ENCODE data around the gene MLH1. TPM values are rescaled to one million over a fixed set of nuclear protein-coding genes. Genes with fewer than 3 reads are reported as not detected.

MLH1 gene
- total RNA-seq, 1 donor from 2014 or later = 42.9 TPM

DNA sequence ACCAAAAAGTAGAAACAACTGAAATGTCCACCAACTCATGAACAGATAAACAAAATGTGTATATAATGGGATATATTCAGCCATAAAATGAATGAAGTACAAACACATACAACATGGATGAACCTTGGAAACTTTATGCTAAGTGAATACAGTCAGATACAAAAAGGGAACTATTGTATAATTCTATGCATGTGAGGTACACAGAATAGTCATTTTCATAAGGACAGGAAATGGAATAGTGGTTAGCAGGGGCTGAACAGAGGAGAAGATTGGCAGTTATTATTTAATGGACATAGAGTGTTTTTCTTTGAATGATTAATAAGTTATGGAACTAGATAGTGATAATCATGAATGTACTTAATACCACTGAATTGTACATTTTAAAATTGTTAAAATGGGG lies 28.5 kb upstream of the MLH1 start:
- TF ChIP-seq CTCF (IDR thresholded peaks at IDR 0.05; ENCODE audit: unreplicated experiment) = no peak
- no peak for DNase-seq (ENCODE audit: low spot score)
- Mint-ChIP-seq H3K9me3 (ENCODE audit: unreplicated experiment) (no peaks in the 10 kb centered on the region), H3K4me3 (ENCODE audit: unreplicated experiment) (no peak overlapping the region), H3K27me3 (ENCODE audit: unreplicated experiment) (no peaks in the 10 kb centered on the region), H3K27ac (ENCODE audit: unreplicated experiment) (no peak overlapping the region), H3K4me1 (ENCODE audit: unreplicated experiment) (peaks cover 8% of the 10 kb centered on the region), H3K36me3 (ENCODE audit: low read depth, unreplicated experiment) (no peaks in the 10 kb centered on the region)

- no peak for TF ChIP-seq CTCF (IDR thresholded peaks at IDR 0.05; ENCODE audit: unreplicated experiment)
- no peak overlapping the region for H3K27ac Mint-ChIP-seq (ENCODE audit: unreplicated experiment)
- peaks cover 11% of the 10 kb centered on the region for H3K4me1 Mint-ChIP-seq (ENCODE audit: unreplicated experiment)
- no peaks in the 10 kb centered on the region for H3K27me3 Mint-ChIP-seq (ENCODE audit: unreplicated experiment)
- no peak overlapping the region for H3K4me3 Mint-ChIP-seq (ENCODE audit: unreplicated experiment)
- no peaks in the 10 kb centered on the region for H3K9me3 Mint-ChIP-seq (ENCODE audit: unreplicated experiment)
- DNase-seq (ENCODE audit: low spot score) = no peak
- no peaks in the 10 kb centered on the region for H3K36me3 Mint-ChIP-seq (ENCODE audit: low read depth, unreplicated experiment)
These were observed 27.9 kb upstream of the MLH1 start for GRCh38 chr3:36965440-36965839.

DNA sequence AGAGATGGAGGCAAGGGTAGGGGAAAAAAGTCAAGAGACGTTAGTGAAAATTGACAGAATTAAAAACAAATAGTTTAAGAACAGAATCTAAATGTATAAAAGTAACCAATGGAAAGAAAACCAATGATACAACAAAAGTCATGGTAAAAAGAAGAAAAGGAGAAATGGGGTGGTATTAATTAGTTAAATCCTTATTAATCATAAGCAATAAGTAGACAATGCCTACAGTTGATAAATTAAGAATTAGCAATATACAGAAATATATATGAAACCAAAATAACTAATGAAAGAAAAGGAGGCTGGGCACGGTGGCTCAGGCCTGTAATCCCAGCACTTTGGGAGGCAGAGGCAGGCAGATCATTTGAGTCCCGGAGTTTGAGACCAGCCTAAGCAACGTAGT lies 24.2 kb upstream of the MLH1 start:
- Mint-ChIP-seq H3K4me3 (ENCODE audit: unreplicated experiment) (no peak overlapping the region), H3K27me3 (ENCODE audit: unreplicated experiment) (peaks cover 4% of the 10 kb centered on the region), H3K9me3 (ENCODE audit: unreplicated experiment) (no peaks in the 10 kb centered on the region), H3K27ac (ENCODE audit: unreplicated experiment) (peak overlapping the region; percentile 27), H3K4me1 (ENCODE audit: unreplicated experiment) (peaks cover 15% of the 10 kb centered on the region), H3K36me3 (ENCODE audit: low read depth, unreplicated experiment) (no peaks in the 10 kb centered on the region)
- DNase-seq (ENCODE audit: low spot score) = no peak
- no peak for TF ChIP-seq CTCF (IDR thresholded peaks at IDR 0.05; ENCODE audit: unreplicated experiment)

DNA sequence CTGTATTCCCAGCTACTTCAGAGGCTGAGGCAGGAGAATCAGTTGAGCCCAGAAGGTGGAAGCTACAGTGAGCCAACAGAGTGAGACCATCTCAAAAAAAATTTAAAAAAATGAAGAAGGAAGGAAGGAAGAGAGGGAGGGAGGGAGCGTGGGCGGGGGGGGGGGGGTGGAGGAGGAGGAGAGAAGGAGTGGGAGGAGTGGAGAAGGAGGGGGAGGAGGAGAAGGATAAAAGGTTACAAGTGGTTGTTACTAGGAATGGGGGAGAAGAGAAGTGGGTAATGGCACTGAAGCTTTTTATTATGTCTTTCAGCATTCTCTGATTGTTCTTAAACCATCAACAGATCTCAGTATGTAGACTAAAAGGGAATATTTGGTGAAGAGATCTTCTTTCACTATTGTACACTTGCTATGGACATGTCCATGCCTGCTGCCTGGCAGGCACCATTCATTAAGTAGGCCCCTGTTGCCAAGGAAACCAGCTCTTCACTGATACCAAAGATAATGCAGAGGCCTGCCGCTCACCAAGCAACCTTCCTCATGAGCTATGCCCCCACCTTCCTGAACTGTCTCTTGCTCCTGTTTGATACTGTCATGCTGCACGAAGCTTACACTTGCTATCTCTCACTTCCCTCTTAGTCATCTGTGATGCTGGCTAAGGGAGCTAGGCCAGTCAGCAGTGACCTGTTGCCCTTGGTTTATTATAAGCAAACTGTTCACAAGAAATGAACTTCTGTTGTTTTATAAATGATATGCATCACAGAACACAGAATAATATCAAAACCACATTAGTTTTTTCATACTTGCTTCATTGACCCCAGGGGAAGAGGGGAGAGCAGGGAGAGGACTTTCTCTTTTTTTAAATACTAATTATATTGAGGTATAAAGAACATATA lies 23.5 kb upstream of the MLH1 start:
- no peaks in the 10 kb centered on the region for H3K9me3 Mint-ChIP-seq (ENCODE audit: unreplicated experiment)
- peaks cover 15% of the 10 kb centered on the region for H3K4me1 Mint-ChIP-seq (ENCODE audit: unreplicated experiment)
- no peak for TF ChIP-seq CTCF (IDR thresholded peaks at IDR 0.05; ENCODE audit: unreplicated experiment)
- H3K36me3 Mint-ChIP-seq (ENCODE audit: low read depth, unreplicated experiment) = no peaks in the 10 kb centered on the region
- no peak overlapping the region for H3K4me3 Mint-ChIP-seq (ENCODE audit: unreplicated experiment)
- DNase-seq (ENCODE audit: low spot score) = peak; percentile 18
- H3K27me3 Mint-ChIP-seq (ENCODE audit: unreplicated experiment) = peaks cover 4% of the 10 kb centered on the region
- H3K27ac Mint-ChIP-seq (ENCODE audit: unreplicated experiment) = peak overlapping the region; percentile 36

- Mint-ChIP-seq H3K27me3 (ENCODE audit: unreplicated experiment) (peaks cover 4% of the 10 kb centered on the region), H3K4me3 (ENCODE audit: unreplicated experiment) (no peak overlapping the region), H3K27ac (ENCODE audit: unreplicated experiment) (no peak overlapping the region), H3K4me1 (ENCODE audit: unreplicated experiment) (peaks cover 15% of the 10 kb centered on the region), H3K9me3 (ENCODE audit: unreplicated experiment) (no peaks in the 10 kb centered on the region), H3K36me3 (ENCODE audit: low read depth, unreplicated experiment) (no peaks in the 10 kb centered on the region)
- no peak for DNase-seq (ENCODE audit: low spot score)
- no peak for TF ChIP-seq CTCF (IDR thresholded peaks at IDR 0.05; ENCODE audit: unreplicated experiment)
These were observed 21.2 kb upstream of the MLH1 start for GRCh38 chr3:36972163-36972562.
